Raji (cell line): ENCODE measurements around the gene ZNF512.
A peak's percentile ranks its signal among the peaks of the same experiment; 100 is the strongest.

Experiments
- POLR2A ChIP-seq: IDR thresholded peaks from 2 replicates; pipeline ENCODE4 v1.6.1; 2011; ENCODE audit warnings: low read depth, low read length, control low read depth; ENCODE audit not compliant: insufficient read depth

Gene ZNF512

GRCh38 chr2:27628767-27629709, 46.2 kb downstream of the ZNF512 start, which contains the start of the genes CCDC121 and GPN1:
TSS of gene CCDC121 (minus strand) at chr2:27629012. CDS start at chr2:27627799, 1,213 bp downstream.
TSS of gene GPN1 (plus strand) at chr2:27629050. CDS start at chr2:27629059, 9 bp downstream.
- TF ChIP-seq POLR2A: peak; percentile 93

- TF ChIP-seq POLR2A: no peak
Observed at GRCh38 chr2:27634291-27634690, 51.4 kb downstream of the ZNF512 start.

GRCh38 chr2:27636766-27637165, 53.9 kb downstream of the ZNF512 start:
- no peak for TF ChIP-seq POLR2A

- no peak for TF ChIP-seq POLR2A
Observed at GRCh38 chr2:27638037-27638637, 55.3 kb downstream of the ZNF512 start.

GRCh38 chr2:27638709-27639108, 55.9 kb downstream of the ZNF512 start:
- TF ChIP-seq POLR2A: no peak

- TF ChIP-seq POLR2A: no peak
Observed at GRCh38 chr2:27640722-27641245, 57.9 kb downstream of the ZNF512 start.

- TF ChIP-seq POLR2A: no peak
Observed at GRCh38 chr2:27645197-27645596, 62.4 kb downstream of the ZNF512 start.

GRCh38 chr2:27647289-27647688, 64.4 kb downstream of the ZNF512 start:
- TF ChIP-seq POLR2A: no peak

GRCh38 chr2:27647737-27648136, 64.9 kb downstream of the ZNF512 start:
- no peak for TF ChIP-seq POLR2A

GRCh38 chr2:27651056-27651455, 68.2 kb downstream of the ZNF512 start:
- TF ChIP-seq POLR2A: no peak

GRCh38 chr2:27652341-27652740, 69.5 kb downstream of the ZNF512 start:
- no peak for TF ChIP-seq POLR2A

- TF ChIP-seq POLR2A: no peak
Observed at GRCh38 chr2:27652790-27653189, 69.9 kb downstream of the ZNF512 start.

- no peak for TF ChIP-seq POLR2A
Observed at GRCh38 chr2:27653397-27653796, 70.6 kb downstream of the ZNF512 start.

- no peak for TF ChIP-seq POLR2A
Observed at GRCh38 chr2:27655155-27655951, 72.5 kb downstream of the ZNF512 start.

GRCh38 chr2:27661371-27661770, 78.5 kb downstream of the ZNF512 start:
- no peak for TF ChIP-seq POLR2A
